Activated CD8-positive, alpha-beta T cell treated with anti-CD3 and anti-CD28 coated beads for 36 hours (primary cell): ENCODE measurements around the gene CYBC1. TPM values are rescaled to one million over a fixed set of nuclear protein-coding genes. Genes with fewer than 3 reads are reported as not detected.

Experiments used
- ATAC-seq: fragments of 200-7000 bp; cut with Tn5 transposase; one replicate; pipeline ENCODE4 v1.10.0; 2021; ENCODE audit warnings: mild to moderate bottlenecking, moderate library complexity
- CTCF ChIA-PET: fragments of 350-600 bp; sonication (Branson Sonifier 250); formaldehyde crosslinking; loops from one replicate; lab custom pipeline; 2021; ENCODE audit warnings: antibody characterized with exemption; lab: Charles Lee
- POLR2A ChIA-PET: fragments of 350-600 bp; sonication (Branson Sonifier 250); formaldehyde crosslinking; loops from one replicate; lab custom pipeline; 2021; ENCODE audit warnings: antibody characterized with exemption; lab: Charles Lee
- DNase-seq: peaks from one replicate; pipeline ENCODE4 v3.0.0-alpha.2; 2020
- H3K27ac Mint-ChIP-seq: one replicate; pipeline ENCODE4 v1.8.0; 2021; ENCODE audit warnings: mild to moderate bottlenecking, mixed read lengths
- H3K27me3 Mint-ChIP-seq: one replicate; pipeline ENCODE4 v1.8.0; 2021; ENCODE audit warnings: mixed read lengths
- H3K36me3 Mint-ChIP-seq: one replicate; pipeline ENCODE4 v1.8.0; 2021; ENCODE audit warnings: low read depth, mixed read lengths
- H3K4me1 Mint-ChIP-seq: one replicate; pipeline ENCODE4 v1.8.0; 2021; ENCODE audit warnings: low read depth, mixed read lengths
- H3K4me3 Mint-ChIP-seq: one replicate; pipeline ENCODE4 v1.8.0; 2021; ENCODE audit warnings: mild to moderate bottlenecking, moderate library complexity, mixed read lengths
- H3K9me3 Mint-ChIP-seq: one replicate; pipeline ENCODE4 v1.8.0; 2021; ENCODE audit warnings: mixed read lengths
- intact Hi-C: fragments of 100-400 bp; cut with micrococcal nuclease; formaldehyde crosslinking; loops from one replicate; pipeline ENCODE4 v1.10.0; 2022
- total RNA-seq, 2 experiments: library from RNA; stranded (reverse); gene quantifications; one replicate each; pipeline ENCODE4 v1.2.3, GENCODE V29; 2021
- TF ChIP-seq, protein P1 (sequence below): fragments of 200-600 bp; IDR thresholded peaks from one replicate; pipeline ENCODE4 v1.8.0; 2022; ENCODE audit warnings: antibody characterized with exemption, mild to moderate bottlenecking

The CYBC1 gene
- total RNA-seq = 100 to 1,000 TPM; 189 to 192 TPM

DNA sequence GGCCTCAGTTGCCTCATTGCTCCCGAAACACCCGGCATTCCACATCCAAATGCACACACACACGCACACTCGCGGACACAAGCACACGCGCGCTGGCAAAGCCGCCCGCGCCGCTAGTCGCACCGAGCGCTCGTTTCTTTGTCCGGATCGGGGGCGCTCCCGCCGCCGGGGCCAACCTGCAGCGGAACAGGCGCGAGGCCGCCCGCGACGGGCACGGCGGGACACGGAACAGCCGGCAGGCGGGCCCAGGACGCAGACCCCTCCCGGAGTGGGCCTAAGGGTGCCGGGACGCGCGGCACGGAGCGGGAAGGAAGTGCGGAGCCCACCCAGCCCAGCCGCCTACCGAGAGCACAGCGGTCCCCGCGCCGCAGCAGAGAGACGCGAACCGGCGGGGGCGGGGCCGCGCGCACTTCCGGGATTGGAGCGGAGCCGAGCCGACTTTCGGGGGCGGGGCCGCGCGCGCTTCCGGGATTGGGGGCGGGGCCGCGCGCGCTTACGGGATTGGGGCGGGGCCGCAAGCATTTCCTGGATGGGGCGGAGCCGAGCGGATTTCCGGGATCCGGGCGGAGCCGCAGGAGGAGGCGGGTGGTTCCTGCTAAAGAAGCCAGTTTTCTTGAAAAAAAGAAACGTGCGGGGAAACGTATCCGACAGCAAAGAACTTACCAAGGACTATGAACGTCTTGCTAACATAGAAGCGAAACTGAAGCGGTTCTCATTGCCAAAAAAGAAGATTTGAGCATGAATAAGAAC, at the start of gene CYBC1:
Gene CYBC1 (minus strand): TSS at position 396 of the 750 bp plus-strand sequence. CDS start 1,498 bp downstream, outside the sequence.
- ATAC-seq (peak; percentile 72), DNase-seq (peak; percentile 96)
- peaks cover 34% of the 10 kb centered on the region for H3K36me3 Mint-ChIP-seq
- peaks cover 27% of the 10 kb centered on the region for H3K4me1 Mint-ChIP-seq
- H3K9me3 Mint-ChIP-seq = no peaks in the 10 kb centered on the region
- TF ChIP-seq, protein P1, sequence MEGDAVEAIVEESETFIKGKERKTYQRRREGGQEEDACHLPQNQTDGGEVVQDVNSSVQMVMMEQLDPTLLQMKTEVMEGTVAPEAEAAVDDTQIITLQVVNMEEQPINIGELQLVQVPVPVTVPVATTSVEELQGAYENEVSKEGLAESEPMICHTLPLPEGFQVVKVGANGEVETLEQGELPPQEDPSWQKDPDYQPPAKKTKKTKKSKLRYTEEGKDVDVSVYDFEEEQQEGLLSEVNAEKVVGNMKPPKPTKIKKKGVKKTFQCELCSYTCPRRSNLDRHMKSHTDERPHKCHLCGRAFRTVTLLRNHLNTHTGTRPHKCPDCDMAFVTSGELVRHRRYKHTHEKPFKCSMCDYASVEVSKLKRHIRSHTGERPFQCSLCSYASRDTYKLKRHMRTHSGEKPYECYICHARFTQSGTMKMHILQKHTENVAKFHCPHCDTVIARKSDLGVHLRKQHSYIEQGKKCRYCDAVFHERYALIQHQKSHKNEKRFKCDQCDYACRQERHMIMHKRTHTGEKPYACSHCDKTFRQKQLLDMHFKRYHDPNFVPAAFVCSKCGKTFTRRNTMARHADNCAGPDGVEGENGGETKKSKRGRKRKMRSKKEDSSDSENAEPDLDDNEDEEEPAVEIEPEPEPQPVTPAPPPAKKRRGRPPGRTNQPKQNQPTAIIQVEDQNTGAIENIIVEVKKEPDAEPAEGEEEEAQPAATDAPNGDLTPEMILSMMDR = no peak
- ChIA-PET POLR2A (interaction anchor here (0.7 to 2.3 kb wide), 8 partner anchors 8 to 290 kb away, joined by 3 to 27 read pairs (median 6); partner anchors contain the start of genes HEXD, NARF, OGFOD3 and SECTM1), CTCF (no interaction called here)
- H3K27me3 Mint-ChIP-seq = no peaks in the 10 kb centered on the region
- intact Hi-C loops = no loop called here
- peak within 1 kb of the TSS; percentile 100 for H3K27ac Mint-ChIP-seq
- peak within 1 kb of the TSS; percentile 99 for H3K4me3 Mint-ChIP-seq

DNA sequence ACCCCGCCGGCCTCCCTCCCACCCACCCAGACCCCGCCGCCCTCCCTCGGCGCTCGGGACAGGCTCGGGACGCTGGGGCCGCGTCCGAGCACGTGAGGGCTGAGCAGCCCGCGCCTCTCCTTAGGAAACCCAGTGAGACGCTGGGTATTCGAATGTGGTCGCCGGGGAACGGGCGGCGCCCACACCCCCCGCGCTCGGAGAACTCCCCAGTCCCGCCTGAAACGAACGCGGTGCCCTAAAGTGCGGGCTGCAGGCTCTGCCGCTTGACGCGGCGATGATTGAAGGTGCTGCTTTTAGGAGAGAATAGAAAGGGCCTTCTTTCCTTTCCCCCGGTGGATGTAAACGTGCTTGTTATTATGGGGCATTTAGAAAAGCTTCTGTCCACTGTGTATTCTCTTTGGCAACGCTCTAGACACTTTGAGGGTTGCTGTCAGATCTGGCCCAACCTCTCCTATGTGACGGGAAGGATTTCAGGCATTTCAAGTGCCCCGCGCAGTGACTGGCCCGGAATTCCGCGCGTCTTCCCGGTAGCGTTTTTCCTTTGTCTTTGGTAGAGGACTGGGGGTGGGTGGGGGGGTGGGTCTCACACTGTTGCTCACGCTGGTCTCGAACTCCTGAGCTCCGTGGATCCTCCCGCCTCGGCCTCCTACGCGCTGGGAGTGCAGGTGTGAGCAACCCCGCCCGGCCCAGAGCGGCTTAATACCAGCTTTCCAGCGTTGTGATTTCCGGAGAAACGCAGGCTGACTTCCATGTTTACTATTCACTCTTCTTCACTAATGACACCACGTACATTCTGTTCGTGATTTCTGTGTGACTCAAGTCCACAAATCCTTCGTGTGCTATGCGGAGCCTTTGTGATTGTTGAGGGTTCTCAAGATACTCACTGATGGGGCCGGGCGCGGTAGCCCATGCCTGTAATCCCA, 47.2 kb upstream of the CYBC1 start:
- H3K36me3 Mint-ChIP-seq = no peaks in the 10 kb centered on the region
- H3K9me3 Mint-ChIP-seq = no peaks in the 10 kb centered on the region
- intact Hi-C loops = loop anchor here (10.0 kb wide), 1 partner anchor 57 kb away; no protein-coding TSS in a partner anchor
- ChIA-PET POLR2A (interaction anchor here (0.5 to 3.9 kb wide), 6 partner anchors 8 to 218 kb away, joined by 3 to 32 read pairs (median 4); partner anchors contain the start of genes FN3KRP and FOXK2), CTCF (interaction anchor here (0.5 to 2.1 kb wide), 3 partner anchors 8 to 53 kb away, joined by 3 to 5 read pairs (median 3); no protein-coding TSS in a partner anchor)
- ATAC-seq (peak; percentile 9), DNase-seq (peak; percentile 50)
- TF ChIP-seq, protein P1 = no peak
- H3K4me1 Mint-ChIP-seq = peaks cover 18% of the 10 kb centered on the region
- H3K27me3 Mint-ChIP-seq = no peaks in the 10 kb centered on the region
- H3K4me3 Mint-ChIP-seq = peak overlapping the region; percentile 83
- H3K27ac Mint-ChIP-seq = peak overlapping the region; percentile 86

DNA sequence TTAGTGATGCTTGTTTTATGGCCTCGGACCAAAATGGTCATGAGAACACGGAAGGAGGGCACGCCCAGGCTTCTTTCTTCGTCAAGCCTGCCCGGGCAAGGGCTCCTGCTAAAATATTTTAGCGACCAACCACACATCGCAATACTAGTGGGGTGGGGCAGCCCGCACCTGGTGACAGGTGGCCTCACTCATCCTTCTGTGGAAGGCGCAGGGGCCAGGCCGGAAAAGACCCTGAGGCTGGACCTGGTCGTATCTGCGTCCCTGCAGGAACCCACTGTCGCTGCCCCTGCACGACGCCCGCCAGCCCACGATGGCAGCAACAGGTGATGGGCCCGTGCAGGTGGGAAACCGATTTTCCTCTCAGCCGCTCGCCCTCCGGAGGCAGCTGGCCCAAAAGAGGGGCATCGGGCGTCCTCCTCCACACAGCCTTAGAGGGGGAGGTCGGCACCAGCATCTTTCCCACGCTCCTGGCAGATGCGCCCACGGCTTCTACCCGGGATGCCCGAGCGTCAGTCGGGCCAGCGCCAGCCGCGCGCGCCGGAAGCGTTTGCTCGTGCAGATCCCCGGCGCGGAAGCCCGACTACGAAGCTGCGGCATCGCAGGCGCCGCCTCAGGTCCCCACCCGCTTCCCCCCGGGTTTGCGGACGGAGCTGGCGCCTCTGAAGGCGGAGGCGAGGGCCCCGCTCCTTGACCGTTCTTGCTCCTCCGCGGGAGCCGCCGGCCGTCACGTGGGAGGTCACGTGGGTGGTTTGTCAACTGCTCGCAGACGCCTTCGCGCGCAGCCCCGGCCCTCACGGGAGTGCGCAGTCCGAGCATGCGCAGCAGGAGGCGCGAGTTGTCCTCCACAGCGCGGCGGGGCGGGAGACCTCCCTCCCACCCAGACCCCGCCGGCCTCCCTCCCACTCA, 46.2 kb upstream of the CYBC1 start:
- Mint-ChIP-seq H3K4me1 (peaks cover 18% of the 10 kb centered on the region), H3K9me3 (no peaks in the 10 kb centered on the region), H3K27me3 (no peaks in the 10 kb centered on the region), H3K36me3 (no peaks in the 10 kb centered on the region), H3K27ac (peak overlapping the region; percentile 59), H3K4me3 (peak overlapping the region; percentile 62)
- ChIA-PET CTCF (interaction anchor here (0.5 to 2.1 kb wide), 3 partner anchors 9 to 54 kb away, joined by 3 to 5 read pairs (median 3); no protein-coding TSS in a partner anchor), POLR2A (interaction anchor here (0.9 to 3.9 kb wide), 4 partner anchors 9 to 199 kb away, joined by 3 to 32 read pairs (median 5); partner anchors contain the start of gene FOXK2)
- intact Hi-C loops = loop anchor here (10.0 kb wide), 1 partner anchor 58 kb away; no protein-coding TSS in a partner anchor
- TF ChIP-seq, protein P1 = no peak
- ATAC-seq = peak; percentile 57
- DNase-seq = peak; percentile 94

DNA sequence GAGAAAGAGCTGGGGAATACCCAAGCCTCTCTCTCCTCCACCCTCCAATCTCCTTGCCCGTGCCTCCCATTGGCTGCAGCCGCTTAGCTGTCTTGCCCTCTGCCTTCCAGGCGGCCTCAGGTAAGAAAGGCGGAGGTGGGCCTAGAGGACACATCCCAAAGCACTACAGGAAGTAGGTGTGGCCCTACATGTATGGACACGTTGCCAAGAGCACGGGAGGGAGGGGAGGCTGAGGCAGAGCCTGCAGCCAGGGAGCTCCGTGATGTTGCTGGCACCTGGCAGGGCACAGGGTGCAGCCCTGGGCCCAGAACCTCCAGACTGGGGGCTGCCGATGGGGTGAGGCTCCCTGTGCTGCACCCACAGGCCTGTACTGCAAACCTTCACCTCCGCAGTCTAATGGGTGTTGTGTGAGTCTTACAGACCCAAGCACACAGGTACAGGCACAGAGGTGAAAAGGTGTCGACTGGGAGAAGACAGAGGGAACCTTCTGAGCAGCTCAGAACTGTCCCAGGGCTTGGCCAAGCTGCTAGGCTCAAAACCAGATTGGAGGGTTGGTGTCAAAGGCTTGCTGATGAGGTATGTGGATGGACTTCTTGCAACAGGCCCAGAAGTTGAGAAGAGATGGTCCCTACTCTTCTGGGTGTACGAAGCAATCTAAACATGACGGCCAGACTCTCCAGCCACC, 45.4 kb upstream of the CYBC1 start:
- peak; percentile 15 for DNase-seq
- intact Hi-C loops = loop anchor here (10.0 kb wide), 1 partner anchor 59 kb away; no protein-coding TSS in a partner anchor
- H3K9me3 Mint-ChIP-seq = no peaks in the 10 kb centered on the region
- peak overlapping the region; percentile 62 for H3K4me3 Mint-ChIP-seq
- H3K27me3 Mint-ChIP-seq = no peaks in the 10 kb centered on the region
- TF ChIP-seq, protein P1 = no peak
- ChIA-PET POLR2A (interaction anchor here (0.9 to 3.9 kb wide), 3 partner anchors 24 to 199 kb away, joined by 3 to 32 read pairs (median 7); partner anchors contain the start of gene FOXK2), CTCF (interaction anchor here (1.5 to 1.8 kb wide), 2 partner anchors 55 to 82 kb away, joined by 3 to 6 read pairs; no protein-coding TSS in a partner anchor)
- no peaks in the 10 kb centered on the region for H3K36me3 Mint-ChIP-seq
- ATAC-seq = no peak
- peak overlapping the region; percentile 38 for H3K27ac Mint-ChIP-seq
- H3K4me1 Mint-ChIP-seq = peaks cover 18% of the 10 kb centered on the region
